GM19324 (cell line): Measurements from ENCODE around the gene ADAMTS2.

ENCODE experiments used
- ATAC-seq: cut with Tn5 transposase; IDR thresholded peaks from one replicate; pipeline ENCODE4 v1.9.1; 2021; ENCODE audit warnings: mild to moderate bottlenecking, moderate library complexity; ENCODE audit not compliant: unreplicated experiment, low FRiP score

Gene ADAMTS2

DNA sequence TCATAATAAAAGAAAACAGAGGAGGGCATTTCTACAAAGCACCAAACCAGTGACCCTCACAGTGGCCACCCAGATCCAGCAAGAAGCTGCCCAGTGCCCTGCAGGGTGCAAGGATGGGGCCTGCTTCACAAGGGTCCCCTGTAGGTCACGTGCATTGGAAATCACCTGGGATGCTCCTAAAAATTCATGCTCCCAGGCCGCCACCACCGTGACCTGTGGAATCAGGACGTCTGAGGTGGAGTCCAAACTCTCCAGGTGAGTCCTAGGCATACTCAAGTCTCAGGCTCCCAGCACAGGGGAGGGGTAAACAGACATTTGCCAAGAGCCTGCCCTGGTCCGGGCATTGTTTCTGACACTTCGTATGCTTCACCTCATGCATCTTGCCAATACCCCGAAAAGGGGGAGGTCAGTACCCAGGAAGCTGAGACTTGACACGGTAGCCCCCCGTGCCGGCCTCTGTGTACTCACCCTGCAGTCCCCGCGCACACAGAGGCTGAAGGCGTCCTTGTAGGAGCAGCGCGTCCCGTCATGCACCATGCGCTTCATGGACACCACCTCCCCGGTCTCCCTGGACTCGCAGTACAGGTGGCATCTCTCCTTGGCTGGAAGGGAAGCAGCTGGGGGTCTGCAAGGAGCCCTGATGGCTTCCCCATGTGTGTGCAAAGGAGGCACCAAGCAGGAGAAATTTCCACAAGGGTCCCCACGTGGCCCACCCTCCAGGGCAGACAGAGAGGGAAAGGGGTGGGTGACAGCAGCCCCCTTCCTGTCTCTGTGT lies 209.6 kb downstream of the ADAMTS2 start:
- ATAC-seq: no peak

DNA sequence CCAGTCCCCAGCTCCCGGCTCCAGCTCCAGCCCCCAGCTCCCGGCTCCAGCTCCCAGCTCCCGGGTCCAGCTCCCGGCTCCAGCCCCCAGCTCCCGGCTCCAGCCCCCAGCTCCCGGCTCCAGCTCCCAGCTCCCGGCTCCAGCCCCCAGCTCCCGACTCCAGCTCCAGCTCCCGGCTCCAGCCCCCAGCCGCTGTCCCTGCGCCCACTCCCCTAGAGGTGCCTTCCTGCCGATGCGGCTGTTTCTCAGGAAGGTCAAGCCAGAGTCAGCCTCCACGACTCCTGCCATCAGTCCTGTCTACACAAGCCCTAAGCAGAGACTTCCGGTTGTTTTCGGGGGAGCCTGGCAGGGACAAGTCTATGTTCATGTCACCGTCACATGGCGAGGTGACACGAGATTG lies 210.3 kb downstream of the ADAMTS2 start:
- no peak for ATAC-seq

DNA sequence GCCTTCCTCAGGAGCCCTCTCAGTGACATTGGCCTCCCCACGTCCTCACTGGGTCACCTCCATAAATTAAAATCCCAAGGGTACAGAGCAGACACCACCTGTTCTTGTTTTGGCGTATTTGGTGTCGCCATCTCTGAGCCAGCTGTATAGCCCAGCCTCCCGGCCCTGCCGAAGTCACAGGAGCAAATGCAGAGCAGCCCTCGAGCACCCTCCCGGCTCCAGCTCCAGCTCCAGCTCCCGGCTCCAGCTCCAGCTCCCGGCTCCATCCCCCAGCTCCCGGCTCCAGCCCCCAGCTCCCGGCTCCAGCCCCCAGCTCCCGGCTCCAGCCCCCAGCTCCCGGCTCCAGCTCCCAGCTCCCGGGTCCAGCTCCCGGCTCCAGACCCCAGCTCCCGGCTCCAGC lies 210.8 kb downstream of the ADAMTS2 start:
- ATAC-seq: no peak

DNA sequence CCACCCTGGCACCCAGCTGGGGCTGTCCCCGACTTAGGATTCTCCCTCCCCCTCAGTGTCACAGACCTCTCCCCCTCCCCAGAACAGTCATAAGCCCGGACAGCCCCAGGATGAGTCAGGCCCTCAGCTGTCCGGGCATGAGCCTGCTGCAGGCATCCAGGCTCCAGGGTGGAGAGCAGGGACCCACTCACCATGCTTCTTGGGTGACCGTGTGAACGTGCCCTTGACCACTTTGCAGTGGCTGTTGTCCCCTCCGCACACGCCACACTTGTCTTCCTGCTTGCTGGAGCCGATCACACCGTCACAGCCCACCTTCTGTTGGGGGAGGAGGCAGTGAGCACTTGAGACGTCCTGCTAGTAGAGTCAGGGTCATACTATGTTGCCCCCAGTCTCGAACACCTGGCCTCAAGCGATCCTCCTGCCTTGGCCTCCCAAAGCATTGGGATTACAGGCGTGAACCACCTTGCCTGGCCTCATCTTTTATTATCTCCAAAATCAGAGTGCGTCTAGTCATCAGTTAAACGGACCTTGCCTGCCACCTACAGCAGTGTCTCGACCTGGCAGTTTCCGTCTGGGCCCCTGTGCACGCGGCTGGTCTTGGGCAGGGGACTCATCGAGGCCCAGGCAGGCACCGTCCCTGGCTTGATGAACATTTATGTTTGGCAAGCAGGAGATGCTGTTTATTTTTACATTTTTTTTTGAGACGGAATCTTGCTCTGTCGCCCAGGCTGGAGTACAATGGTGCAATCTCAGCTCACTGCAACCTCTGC lies 212.5 kb downstream of the ADAMTS2 start:
- ATAC-seq: no peak

DNA sequence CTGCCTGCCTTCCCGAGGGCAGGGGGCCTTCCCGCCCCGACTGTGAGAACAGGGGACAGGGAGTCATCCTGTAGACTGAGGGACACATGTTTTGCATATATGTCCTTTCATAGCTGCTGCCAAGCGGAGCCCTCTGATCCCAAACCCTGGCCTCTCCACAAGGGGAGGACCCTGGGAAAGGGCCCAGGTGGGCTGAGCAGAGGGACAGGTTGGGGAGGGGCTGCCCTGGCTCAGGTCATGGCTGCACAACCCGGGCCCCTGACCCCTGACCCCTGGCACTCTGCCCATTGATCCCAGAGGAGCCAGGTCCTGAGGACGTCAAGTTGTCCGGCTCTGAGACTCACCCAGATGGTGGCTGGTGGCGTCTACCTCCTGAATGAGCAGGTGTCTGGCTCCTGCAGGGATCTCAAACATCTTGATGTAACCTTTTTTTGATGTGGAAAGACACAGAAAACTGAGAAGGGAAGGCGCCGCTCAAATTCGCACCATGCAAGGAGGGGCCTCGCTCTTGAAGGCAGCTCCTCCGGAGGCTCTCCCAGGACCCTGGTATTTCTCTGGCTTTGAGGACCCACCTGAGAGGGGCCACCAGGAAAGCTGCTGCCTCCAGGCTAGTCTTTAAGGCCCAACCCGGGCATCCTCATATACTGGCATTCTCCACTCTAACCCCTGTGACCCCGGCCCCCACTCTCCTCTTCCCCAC lies 213.2 kb downstream of the ADAMTS2 start:
- no peak for ATAC-seq

DNA sequence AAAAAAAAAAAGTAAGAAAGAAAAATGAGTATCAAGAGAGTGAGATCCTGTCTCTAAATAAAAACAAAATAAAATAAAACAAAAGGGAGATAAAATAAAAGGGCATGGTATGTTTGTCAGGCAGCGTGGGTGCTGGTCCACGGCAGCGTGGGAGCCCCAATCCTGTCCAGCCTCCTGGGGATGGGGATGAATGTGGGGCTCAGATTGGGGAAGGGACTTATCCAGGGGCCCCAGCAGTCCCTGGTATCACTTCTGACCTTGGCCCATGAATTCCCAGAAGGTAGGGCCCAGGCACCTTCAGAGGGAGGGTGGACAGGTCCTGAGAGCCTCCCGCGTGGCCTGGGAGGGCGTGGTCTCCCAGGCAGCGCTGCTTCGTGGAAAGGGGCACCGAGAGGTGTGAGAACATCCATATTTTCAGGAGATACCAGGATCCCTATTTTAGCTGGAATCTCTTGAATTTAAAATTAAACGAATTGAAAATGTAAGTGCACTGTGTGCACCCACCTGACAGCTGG lies 213.9 kb downstream of the ADAMTS2 start:
- ATAC-seq: no peak

DNA sequence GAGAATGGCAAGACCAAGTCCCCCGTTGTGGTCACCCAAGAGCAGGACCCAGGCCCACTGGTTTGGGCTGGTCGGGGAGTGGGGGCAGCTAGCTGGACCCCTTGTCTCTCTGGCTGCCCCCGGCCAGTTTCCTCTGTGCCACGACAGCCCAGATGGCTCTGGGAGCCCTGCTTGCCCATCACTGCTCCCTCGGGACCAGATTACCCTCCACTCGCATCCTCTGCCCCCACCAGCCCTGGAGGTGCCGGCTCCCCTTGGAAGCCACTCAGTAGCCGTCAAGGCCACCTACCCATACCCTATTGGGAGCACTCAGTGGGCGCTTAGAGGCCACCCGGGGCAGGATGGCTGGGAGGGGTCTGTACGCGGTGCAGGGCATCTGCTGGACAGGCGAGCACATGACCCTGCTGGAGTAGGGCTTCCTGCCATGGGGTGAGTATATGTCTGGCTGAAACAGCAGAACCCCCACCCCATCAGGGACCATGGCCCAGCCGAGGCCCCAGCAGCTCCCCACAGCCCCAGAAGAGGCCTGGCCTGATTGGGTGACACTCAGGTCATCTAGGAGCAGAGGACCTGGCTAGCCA lies 215.1 kb downstream of the ADAMTS2 start:
- no peak for ATAC-seq

DNA sequence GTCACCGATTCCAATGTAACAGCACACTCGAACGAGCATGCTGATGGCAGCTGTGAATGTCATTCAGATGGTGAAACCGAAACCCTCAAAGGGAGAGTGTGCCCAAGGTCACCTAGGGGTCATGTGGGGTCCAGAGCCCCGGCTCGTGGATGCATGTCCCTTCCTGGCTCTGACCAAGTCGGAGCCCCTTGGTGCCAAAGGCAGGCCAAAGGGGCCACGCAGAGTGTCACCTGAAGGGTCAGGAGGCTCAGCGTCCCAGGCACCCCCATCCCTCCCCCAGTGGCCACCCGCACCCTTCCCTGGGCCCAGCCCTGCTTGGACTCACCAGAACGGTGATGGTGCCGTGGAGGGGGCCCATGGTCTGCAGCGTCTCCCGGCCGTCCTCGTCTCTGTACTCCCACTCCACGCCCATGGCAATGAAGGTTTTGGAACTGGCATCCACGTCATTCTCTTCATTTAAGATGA lies 215.6 kb downstream of the ADAMTS2 start:
- no peak for ATAC-seq

DNA sequence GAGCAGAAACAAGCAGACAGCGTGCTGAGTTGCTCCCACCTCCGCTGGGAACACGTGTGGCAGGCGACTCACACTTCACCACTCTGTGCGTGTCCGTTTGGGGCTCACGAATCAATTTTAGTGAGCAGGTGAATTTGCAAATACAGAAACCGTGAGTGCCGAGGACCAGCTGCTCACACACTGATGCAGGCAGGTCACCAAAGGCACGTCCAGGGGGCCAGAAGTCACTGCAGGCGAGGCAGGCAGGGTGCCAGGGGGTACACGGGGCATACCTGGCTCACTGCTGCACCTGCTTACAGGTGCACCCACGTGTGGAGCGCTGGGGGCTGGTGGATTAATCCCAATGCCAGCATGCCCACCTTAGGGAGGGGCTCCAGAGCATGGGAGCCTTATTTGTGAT lies 216.3 kb downstream of the ADAMTS2 start:
- ATAC-seq: no peak

DNA sequence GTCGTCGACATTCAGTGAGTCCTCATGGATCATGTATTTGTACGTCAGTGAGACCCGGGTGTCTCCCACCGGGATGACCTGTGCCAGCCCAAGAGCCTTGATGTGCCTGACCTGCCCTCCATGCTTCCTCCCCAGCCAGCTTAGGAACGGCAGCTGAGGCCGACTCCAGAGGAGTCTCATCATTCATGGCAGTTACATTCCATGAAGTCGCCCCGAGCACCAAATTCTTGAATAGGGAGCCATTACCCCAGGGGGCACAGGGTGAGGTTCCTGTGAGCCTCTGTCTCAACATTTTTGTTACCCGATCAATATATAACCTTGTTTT lies 217.3 kb downstream of the ADAMTS2 start:
- no peak for ATAC-seq

DNA sequence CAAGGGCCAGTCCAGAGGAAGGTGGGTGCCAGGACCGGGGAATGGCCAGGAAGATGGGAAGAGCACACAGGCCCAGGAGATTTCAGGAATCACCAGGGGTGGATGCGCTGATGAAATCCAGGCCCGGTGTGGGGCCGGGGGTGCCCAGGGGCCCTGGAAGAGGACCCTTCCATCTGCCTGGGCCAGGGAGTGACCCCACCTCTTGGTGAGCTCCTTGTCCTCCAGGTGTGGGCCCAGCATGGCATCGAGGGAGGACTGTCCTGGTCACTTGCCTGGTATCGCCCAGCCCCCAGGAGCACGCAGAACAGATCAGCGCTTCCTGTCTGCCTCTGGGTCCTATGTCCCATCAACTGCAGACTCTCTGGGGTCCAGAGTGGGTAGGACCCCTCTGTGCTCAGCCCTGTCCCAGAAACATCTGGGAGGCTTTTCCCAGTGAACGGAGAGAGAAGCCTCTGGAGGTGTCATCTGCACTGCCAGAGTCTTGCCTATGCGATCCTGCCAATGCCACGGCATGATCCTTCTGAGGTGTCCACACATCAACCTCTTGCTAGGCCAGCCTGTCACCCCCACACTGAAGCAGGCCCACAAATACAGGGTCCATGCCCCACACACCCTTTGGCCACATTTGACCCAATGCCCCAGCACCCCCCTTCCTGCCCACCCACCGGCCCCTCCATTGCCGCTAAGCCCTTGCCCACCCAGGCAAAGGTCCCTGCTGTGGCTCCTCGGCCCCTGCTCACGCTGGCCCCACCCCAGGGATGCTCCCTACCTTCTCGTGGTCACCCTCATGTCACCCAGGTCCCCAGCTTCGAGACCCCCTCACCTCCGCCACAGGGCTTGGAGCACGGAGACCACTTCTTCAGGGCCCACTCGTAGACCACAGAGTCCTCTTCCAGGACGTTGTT lies 217.9 kb downstream of the ADAMTS2 start:
- ATAC-seq: no peak

DNA sequence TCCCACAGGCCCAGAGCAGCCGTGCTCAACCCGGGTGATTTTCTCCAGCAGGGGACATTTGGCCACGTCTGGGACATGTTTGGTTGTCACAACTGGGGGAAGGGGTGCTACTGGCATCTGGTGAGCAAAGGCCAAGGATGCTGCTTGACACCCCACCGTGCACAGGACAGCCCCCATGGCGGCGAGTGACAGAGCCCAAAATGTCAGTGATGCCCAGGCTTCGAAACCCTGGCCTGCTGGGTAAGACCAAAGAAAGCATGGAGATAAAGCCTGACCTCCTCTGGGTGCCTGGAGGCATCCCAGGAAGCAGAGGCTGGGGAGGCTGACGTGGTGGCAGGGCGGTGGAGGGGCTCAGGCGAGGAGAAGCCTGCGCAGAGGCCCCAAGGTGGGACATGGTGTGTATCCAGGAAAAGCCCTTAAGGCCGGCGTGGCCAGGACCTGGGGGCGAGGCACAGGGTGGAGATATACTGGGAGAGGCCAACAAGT lies 218.7 kb downstream of the ADAMTS2 start:
- no peak for ATAC-seq

DNA sequence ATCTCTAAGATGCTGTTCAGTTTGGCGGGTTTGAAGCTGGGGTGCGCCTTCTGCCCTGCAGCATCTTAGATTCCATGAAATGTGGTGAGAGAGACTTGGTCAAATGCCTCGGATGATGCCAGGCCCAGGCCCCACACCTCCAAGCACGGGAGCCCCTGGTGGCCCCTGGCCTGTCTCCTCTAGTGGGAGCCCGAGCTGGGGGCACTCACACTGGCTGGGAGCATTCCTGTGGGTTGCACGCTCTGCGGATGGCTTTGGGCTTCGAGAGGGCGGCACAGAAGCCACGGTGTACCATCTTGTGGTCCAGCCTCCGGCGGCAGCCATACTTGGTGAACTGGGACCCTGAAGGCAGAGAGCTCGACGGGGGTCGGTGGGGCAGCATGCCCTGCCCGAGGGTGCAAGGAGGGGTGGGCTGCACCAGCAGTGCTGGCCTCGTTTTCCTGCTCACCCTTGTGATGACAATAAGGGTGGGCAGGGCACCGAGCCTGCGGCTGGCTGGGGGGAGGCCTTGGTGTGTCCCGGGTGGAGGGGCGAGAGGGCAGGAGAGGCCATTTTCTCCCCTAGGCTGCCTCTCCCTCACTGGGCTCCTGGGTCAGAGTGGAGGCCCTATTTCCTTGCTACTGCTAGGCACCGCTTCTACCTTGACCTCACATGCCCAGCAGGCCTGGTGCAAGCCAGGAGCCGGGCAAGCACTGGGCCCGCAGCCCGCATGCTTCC lies 219.3 kb downstream of the ADAMTS2 start:
- no peak for ATAC-seq

DNA sequence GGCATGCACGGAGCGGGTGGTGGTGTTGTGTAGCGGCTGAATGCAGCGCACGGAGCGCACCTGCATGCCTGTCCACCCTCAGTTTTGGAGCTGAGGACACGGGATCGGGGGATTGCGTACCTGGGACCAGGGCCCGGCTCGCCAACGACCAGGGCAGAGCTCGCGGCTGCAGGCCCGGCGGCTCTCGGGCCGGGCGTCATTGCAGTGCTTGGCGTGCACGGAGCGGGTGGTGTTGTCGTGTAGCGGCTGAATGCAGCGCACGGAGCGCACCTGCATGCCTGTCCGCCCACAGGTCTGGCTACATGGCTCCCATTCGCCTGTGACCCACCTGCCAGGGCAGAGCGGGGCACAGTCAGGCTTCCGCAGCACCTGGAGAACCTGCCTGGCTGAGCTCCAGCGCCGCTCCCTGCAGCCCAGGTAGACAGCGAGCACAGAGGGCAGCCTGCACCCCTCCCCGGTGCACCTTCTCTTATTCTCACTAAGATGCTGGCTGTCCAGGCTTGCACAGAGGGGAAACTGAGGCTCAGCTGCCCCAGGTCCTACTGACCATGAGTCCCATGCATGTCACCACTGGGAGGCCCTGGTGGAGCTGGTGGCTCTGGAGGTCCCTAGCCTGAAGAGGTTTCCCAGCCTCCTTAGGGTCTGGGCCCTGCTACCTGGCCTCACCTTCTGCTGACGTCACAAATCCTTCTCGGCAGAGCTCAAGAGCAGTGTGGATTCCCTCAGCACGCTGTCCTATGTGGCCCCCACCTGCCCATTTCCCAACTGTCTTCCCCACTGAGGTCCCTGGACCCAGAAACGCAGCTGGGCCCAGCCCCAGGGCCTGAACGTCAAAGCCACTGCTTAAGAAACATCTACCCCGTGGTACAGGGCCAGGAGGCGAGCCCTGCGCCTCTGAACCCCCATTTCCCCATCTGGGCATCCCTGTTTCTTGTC lies 220.1 kb downstream of the ADAMTS2 start:
- ATAC-seq: no peak

DNA sequence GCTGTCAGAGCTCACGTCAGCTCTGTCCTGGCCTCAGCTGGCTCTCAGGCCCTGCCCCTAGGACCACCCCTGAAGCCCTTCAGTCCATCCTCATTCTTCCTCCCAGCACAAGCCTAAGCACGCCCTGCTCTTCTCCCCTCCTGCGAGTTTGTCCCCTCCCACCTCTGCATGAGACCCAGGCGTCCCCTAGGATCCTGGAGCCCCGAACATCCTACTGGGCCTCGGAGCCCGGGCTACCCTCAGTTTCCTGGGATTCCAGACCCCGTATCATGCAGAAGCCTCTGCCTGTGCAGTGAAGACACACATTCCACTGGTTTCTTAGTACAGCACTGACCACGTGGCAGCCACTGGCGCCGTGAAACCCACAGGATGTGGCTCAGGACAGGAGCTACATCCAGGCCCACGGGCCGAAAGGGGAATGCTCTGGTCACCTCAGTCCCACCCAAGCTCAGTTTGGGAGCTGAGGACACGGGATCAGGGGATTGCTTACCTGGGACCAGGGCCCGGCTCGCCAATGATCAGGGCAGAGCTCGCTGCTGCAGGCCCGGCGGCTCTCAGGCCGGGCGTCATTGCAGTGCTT lies 220.9 kb downstream of the ADAMTS2 start:
- no peak for ATAC-seq

DNA sequence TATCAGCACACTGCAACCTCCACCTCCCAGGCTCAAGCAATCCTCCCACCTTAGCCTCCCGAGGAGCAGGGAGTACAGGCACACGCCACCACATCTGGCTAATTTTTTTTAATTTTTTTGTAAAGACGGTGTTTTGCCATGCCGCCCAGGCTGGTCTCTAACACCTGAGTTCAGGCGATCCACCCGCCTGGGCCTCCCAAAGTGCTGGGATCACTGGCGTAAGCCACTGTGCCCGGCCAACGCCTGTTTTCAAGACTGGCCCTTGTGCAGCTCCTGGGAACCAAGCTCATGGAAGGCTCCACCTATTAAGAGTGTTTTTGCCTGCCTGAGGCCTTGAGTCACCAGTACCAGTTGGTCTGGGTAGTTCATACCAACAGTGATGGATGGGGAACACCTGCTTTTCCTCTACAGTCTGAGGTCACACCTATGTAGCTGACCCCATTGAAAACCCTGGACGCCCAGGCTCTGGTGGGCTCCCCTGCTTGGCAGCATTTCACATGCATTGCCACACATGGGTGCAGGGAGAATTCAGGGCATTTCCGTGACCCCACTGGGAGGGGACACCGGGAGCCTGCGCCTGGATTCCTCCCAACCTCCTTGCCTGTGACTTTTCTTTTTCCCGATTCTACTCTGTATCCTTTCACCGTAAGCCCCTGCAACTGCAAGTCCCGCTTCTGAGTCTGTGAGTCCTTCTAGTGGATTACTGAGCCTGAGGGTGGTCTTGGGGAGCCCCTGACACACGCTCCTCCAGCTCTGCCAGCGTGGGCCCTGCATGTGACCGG lies 221.6 kb downstream of the ADAMTS2 start:
- no peak for ATAC-seq

DNA sequence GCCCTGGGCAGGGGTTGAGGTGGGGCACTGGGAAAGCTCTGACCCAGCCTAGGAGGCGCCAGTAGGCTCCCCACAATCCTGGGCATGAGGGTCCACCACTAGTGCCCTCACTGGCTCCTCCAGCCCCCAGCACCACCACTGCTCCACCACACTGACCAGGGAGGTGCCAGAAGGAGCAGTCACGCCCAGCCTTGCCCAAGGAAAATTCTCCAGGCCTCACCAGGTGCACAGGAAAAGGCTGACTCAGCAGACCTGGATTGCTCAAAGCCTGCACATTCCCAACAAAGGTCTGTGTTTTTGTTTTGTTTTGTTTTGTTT lies 222.2 kb downstream of the ADAMTS2 start:
- ATAC-seq: no peak
